IPS-18c (cell line): ENCODE data around the gene RHOU.

Experiments
- H3K4me3 ChIP-seq: 2 replicates; pipeline ENCODE4 v1.7.0; 2013; ENCODE audit warnings: low read depth, mild to moderate bottlenecking, low read length, moderate library complexity; ENCODE audit not compliant: insufficient read depth
- H3K9me3 ChIP-seq: one replicate; pipeline ENCODE4 v1.6.1; 2013; ENCODE audit warnings: mild to moderate bottlenecking, low read length, moderate library complexity; ENCODE audit not compliant: control insufficient read depth, insufficient read depth

Gene RHOU

DNA sequence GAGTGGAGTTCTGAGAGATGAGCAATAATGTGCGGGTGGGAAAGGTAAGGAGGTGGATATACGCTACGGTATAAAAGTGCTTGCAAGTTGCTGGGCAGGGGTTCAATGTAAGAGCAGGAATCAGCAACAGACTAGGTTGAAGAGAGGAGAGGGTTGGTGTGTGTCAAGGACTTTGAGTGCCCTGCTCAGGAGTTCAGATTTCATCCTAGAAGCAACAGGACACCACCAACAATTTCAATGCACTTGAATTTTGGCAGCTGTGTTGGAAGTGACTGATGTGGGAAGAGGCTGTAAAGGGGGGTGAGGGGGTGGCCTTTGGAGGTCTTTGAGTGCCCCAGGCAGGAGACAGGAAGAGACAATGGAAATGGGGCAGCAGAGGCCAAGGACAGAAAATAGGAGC is 57.3 kb downstream of the RHOU start:
- no peak overlapping the region for H3K4me3 ChIP-seq
- no peaks in the 10 kb centered on the region for H3K9me3 ChIP-seq

DNA sequence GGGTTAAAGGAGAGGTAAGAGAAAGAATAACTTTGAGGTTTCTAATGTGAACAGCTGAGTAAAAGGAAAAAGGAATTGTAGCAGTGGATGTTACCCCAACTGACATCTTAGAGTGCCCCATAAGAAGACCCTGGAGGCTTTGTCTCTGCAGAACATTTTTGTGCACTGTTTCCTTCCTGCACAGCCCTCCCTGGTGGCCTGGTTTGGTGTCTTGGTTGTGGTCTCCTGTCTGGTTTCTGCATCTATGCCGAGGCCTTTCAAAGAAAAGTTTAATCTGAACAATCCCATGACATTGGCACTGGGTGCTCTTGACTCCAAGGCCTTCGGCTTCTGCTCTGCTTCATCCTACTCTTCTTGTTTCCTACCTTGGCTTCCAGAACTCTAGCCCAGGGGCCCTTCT is 57.8 kb downstream of the RHOU start:
- Histone ChIP-seq H3K4me3 (no peak overlapping the region), H3K9me3 (no peaks in the 10 kb centered on the region)

DNA sequence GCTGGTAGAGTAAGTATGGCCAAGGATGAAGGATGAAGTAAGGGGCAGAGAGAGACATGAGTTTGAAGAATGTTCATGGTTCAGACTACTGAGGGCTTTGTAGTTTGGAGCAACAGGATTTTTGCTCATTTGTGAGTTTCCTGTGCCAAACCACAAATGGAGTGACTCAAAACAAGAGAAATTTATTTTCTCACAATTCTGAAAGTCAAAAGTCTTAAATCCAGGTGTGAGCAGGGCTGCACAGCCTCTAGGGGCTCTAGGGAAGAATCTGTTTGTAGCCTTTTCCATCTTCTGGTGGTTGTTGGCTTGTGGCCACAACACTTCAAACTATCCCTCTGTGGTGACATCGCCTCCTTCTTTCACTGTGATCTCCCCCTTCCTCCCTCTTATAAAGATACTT is 58.9 kb downstream of the RHOU start:
- Histone ChIP-seq H3K4me3 (no peak overlapping the region), H3K9me3 (no peaks in the 10 kb centered on the region)

DNA sequence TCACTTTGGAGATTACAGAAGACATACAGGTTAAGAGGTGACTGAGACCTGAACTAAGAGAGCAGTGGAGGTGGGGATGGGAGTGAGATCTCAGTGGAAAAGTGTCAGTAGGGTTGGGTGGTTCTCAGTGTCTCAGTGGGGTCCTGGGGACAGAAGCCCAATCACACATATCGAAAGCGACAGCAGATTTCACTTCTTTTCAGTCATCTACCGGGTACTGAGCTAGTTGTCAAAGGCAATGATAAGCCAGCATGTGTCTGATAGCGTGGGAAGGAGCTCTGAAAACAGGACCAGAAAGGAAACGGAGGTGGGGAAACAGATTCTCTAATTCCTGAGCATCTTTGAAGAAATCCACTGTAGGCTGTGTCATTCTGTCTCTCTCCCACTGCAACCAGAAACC is 59.5 kb downstream of the RHOU start:
- H3K9me3 ChIP-seq, result no peaks in the 10 kb centered on the region
- H3K4me3 ChIP-seq, result no peak overlapping the region

DNA sequence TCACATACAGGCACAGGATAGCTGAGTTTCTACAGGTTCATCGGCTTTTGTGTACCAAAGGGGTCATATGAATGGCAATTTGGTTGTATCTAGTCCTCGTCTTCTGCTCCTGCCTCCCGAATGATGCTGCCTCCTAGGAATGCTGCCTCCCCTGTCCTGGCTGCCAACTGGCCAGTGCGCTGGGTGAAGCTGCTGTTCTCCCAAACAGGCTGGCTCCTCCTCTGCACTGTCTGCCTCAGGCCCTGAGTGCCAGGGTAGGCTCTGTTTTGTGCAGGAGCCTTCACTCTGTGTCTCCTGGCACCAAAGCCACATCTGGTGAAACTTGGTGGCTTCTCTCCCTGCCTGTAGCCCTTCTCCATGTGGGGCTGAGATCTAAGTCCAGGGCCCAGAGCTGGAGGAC is 60.3 kb downstream of the RHOU start:
- Histone ChIP-seq H3K9me3 (no peaks in the 10 kb centered on the region), H3K4me3 (no peak overlapping the region)
